HCT116 (cell line): Measurements from ENCODE around the gene ARFGEF3. TPM values are rescaled to one million over a fixed set of nuclear protein-coding genes. Genes with fewer than 3 reads are reported as not detected.

Experiments
- ATAC-seq: fragments of 200-7000 bp; cut with Tn5 transposase; 2 replicates; pipeline ENCODE4 v1.9.1; 2020; ENCODE audit warnings: mild to moderate bottlenecking, moderate library complexity
- BruUV-seq: library from RNA; stranded (reverse); fragments of 400-500 nt; replicated peaks from 2 replicates; lab custom pipeline; 2021; lab: Mats Ljungman, UMichigan
- CTCF ChIA-PET: fragments of 300-600 bp; sonication (Branson Sonifier 250); formaldehyde crosslinking; loops from one replicate; lab custom pipeline; 2021; ENCODE audit warnings: antibody characterized with exemption; lab: Charles Lee
- POLR2A ChIA-PET: fragments of 300-600, 350-600 bp; sonication (Branson Sonifier 250); formaldehyde crosslinking; loops from one replicate; lab custom pipeline; 2021; ENCODE audit warnings: antibody characterized with exemption; lab: Charles Lee
- RAD21 ChIA-PET, 2 experiments: fragments of 300-600 bp; sonication (Branson Sonifier 250); formaldehyde crosslinking; loops; one replicate each; lab custom pipeline; 2023; ENCODE audit warnings: low total read pairs in 2 of 2; ENCODE audit not compliant: uncharacterized antibody in 2 of 2, unreplicated experiment in 2 of 2, low non-redundant PET in 1 of 2; lab: Charles Lee
- DNase-seq: peaks from one replicate; pipeline ENCODE4 v3.0.0-alpha.2; 2010; ENCODE audit warnings: low read depth, low spot score
- H2AFZ ChIP-seq: fragments of 200-600 bp; shearing (Covaris generic), sonication (generic); 2 replicates; pipeline ENCODE4 v1.6.1; 2017; ENCODE audit warnings: low read depth, mixed run types, mixed read lengths, antibody characterized with exemption, low read length; ENCODE audit not compliant: poor library complexity, severe bottlenecking
- H3K27ac ChIP-seq: 2 replicates; pipeline ENCODE4 v1.5.1; 2012; ENCODE audit warnings: low read depth, low read length
- H3K27me3 ChIP-seq: fragments of 200-600 bp; sonication (generic); 2 replicates; pipeline ENCODE4 v1.6.1; 2016; ENCODE audit warnings: mixed run types, low read length, mixed read lengths; ENCODE audit not compliant: insufficient read depth
- H3K36me3 ChIP-seq, 2 experiments: fragments of 200-500 bp in 1 of 2; fragments of 200-600 bp in 1 of 2; sonication (Bioruptor generic) in 1 of 2; sonication (generic) in 1 of 2; 2 replicates each; pipeline versions ENCODE4 v1.5.1 to v1.6.1; 2014 to 2016; ENCODE audit warnings: low read length in 2 of 2, inconsistent platforms in 1 of 2, mixed read lengths in 1 of 2, mixed run types in 1 of 2; ENCODE audit not compliant: insufficient read depth in 2 of 2, control insufficient read depth in 1 of 2
- H3K4me1 ChIP-seq, 2 experiments: fragments of 200-600 bp in 1 of 2; sonication (generic) in 1 of 2; 2 replicates each; pipeline versions ENCODE4 v1.5.1 to v1.6.1; 2012 to 2017; ENCODE audit warnings: low read length in 2 of 2, inconsistent platforms in 1 of 2, mild to moderate bottlenecking in 1 of 2, mixed read lengths in 1 of 2, mixed run types in 1 of 2, moderate library complexity in 1 of 2; ENCODE audit not compliant: insufficient read depth in 2 of 2, control insufficient read depth in 1 of 2
- H3K4me2 ChIP-seq: fragments of 200-600 bp; sonication (generic); 2 replicates; pipeline ENCODE4 v1.6.1; 2017; ENCODE audit warnings: mixed run types, low read length, mixed read lengths
- H3K4me3 ChIP-seq, 2 experiments: fragments of 200-600 bp in 1 of 2; sonication (generic) in 1 of 2; replicated peaks in 1 of 2; 2 replicates each; pipeline ENCODE4 v1.5.1; 2011 to 2016; ENCODE audit warnings: low read length in 2 of 2, control low read depth in 1 of 2, low read depth in 1 of 2, mild to moderate bottlenecking in 1 of 2, mixed read lengths in 1 of 2, mixed run types in 1 of 2
- H3K79me2 ChIP-seq: fragments of 200-600 bp; sonication (generic); 2 replicates; pipeline ENCODE4 v1.6.1; 2017; ENCODE audit warnings: mild to moderate bottlenecking, mixed run types, low read length, moderate library complexity, mixed read lengths; ENCODE audit not compliant: insufficient read depth
- H3K9ac ChIP-seq: fragments of 200-600 bp; sonication (generic); 2 replicates; pipeline ENCODE4 v1.6.1; 2016; ENCODE audit warnings: low read length, mixed read lengths
- H3K9me2 ChIP-seq: fragments of 200-600 bp; sonication (generic), shearing (Covaris generic); 2 replicates; pipeline ENCODE4 v1.6.1; 2017; ENCODE audit warnings: mixed run types, mild to moderate bottlenecking, moderate library complexity; ENCODE audit not compliant: insufficient read depth
- H3K9me3 ChIP-seq, 2 experiments: fragments of 200-500 bp in 1 of 2; fragments of 200-600 bp in 1 of 2; sonication (Bioruptor generic) in 1 of 2; sonication (generic) in 1 of 2; 2 replicates each; pipeline ENCODE4 v1.6.1; 2014 to 2017; ENCODE audit warnings: low read length in 2 of 2, mixed read lengths in 2 of 2, inconsistent platforms in 1 of 2, low read depth in 1 of 2, mild to moderate bottlenecking in 1 of 2, mixed run types in 1 of 2, moderate library complexity in 1 of 2; ENCODE audit not compliant: control insufficient read depth in 1 of 2, insufficient read depth in 1 of 2
- H4K20me1 ChIP-seq: fragments of 200-600 bp; sonication (generic), shearing (Covaris generic); 2 replicates; pipeline ENCODE4 v1.6.1; 2017; ENCODE audit warnings: mixed run types, mild to moderate bottlenecking, moderate library complexity; ENCODE audit not compliant: insufficient read depth
- CBX3 ChIP-seq: IDR thresholded peaks from 2 replicates; pipeline ENCODE4 v1.6.1; 2012; ENCODE audit warnings: low read depth
- CEBPB ChIP-seq: IDR thresholded peaks from 2 replicates; pipeline ENCODE4 v1.6.1; 2012; ENCODE audit warnings: low read depth
- EGR1 ChIP-seq: IDR thresholded peaks from 2 replicates; pipeline ENCODE4 v1.6.1; 2012; ENCODE audit warnings: low read depth
- ELF1 ChIP-seq: IDR thresholded peaks from 2 replicates; pipeline ENCODE4 v1.6.1; 2012; ENCODE audit warnings: low read depth, borderline replicate concordance
- EZH2 ChIP-seq: fragments of 200-600 bp; sonication (generic); IDR thresholded peaks from 2 replicates; pipeline ENCODE4 v1.6.1; 2017; ENCODE audit warnings: antibody characterized with exemption, mixed run types
- EZH2phosphoT487 ChIP-seq: fragments of 200-600 bp; IDR thresholded peaks from 2 replicates; pipeline ENCODE4 v1.6.1; 2018; ENCODE audit warnings: antibody characterized with exemption, borderline replicate concordance
- FOSL1 ChIP-seq: IDR thresholded peaks from 2 replicates; pipeline ENCODE4 v1.6.1; 2012; ENCODE audit warnings: low read depth
- POLR2AphosphoS5 ChIP-seq: IDR thresholded peaks from 2 replicates; pipeline ENCODE4 v1.6.1; 2011; ENCODE audit warnings: mild to moderate bottlenecking, low read depth, low read length, moderate library complexity
- SIN3A ChIP-seq: IDR thresholded peaks from 2 replicates; pipeline ENCODE4 v1.6.1; 2012; ENCODE audit warnings: low read depth
- TCF7L2 ChIP-seq: IDR thresholded peaks from 2 replicates; pipeline ENCODE4 v1.7.0; 2011; ENCODE audit warnings: borderline replicate concordance, inconsistent platforms; ENCODE audit not compliant: insufficient read depth, insufficient read length; ENCODE audit errors: extremely low read depth
- YY1 ChIP-seq: IDR thresholded peaks from 2 replicates; pipeline ENCODE4 v1.6.1; 2011; ENCODE audit warnings: low read length, low read depth, moderate library complexity, mild to moderate bottlenecking; ENCODE audit not compliant: insufficient replicate concordance; ENCODE audit errors: extremely low read depth
- ZNF274 ChIP-seq: fragments of 200-500 bp; sonication (Bioruptor generic); IDR thresholded peaks from 2 replicates; pipeline ENCODE4 v1.6.1; 2014; ENCODE audit warnings: mild to moderate bottlenecking, low read depth, low read length, inconsistent platforms
- intact Hi-C: fragments of 100-400 bp; cut with micrococcal nuclease; formaldehyde crosslinking; loops from 2 replicates; pipeline ENCODE4 v1.10.0; 2022
- total RNA-seq: library from RNA; stranded (reverse); gene quantifications from one replicate; pipeline ENCODE4 v1.2.1, GENCODE V29; 2021; ENCODE audit not compliant: unreplicated experiment
- TF ChIP-seq, protein P1 (sequence below): IDR thresholded peaks from 2 replicates; pipeline ENCODE4 v1.6.1; 2011; ENCODE audit warnings: mild to moderate bottlenecking, low read length, moderate library complexity; ENCODE audit not compliant: insufficient replicate concordance; ENCODE audit errors: extremely low read depth
- TF ChIP-seq, protein P2 (sequence below): IDR thresholded peaks from 2 replicates; pipeline ENCODE4 v1.6.1; 2012; ENCODE audit warnings: low read depth

The ARFGEF3 gene
- total RNA-seq, 1 experiment from 2014 or later: 3.8 TPM

DNA sequence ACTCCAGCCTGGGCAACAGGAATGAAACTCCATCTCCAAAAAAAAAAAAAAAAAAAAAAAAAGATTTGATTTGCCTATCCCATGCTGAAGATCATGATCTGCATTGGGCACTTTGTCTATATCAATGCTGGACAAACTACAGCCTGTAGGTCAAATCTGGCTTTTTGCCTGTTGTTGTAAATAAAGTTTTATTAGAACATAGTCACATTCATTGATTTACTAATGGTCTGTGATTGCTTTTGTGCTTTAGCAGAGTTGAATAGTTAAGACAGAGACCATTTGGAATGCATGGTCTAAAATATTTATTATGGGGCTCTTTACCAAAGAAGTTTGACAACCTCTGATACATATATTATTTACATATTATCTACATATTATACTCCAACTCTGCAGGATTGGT is 42.6 kb downstream of the ARFGEF3 start:
- RAD21 ChIA-PET: no interaction called here
- CTCF ChIA-PET: no interaction called here
- ATAC-seq (no peak), DNase-seq (no peak)
- BruUV-seq: no TSS peak
- POLR2A ChIA-PET: no interaction called here
- Histone ChIP-seq H3K4me1 (no peaks in the 10 kb centered on the region), H3K9me2 (no peaks in the 10 kb centered on the region), H3K79me2 (no peaks in the 10 kb centered on the region), H3K4me2 (no peak overlapping the region), H3K4me3 (no peak overlapping the region), H2AFZ (no peak overlapping the region), H3K36me3 (no peaks in the 10 kb centered on the region), H3K27me3 (no peaks in the 10 kb centered on the region), H4K20me1 (no peaks in the 10 kb centered on the region), H3K9me3 (no peaks in the 10 kb centered on the region), H3K9ac (no peak overlapping the region), H3K27ac (no peak overlapping the region)
- intact Hi-C loops: no loop called here
- TF ChIP-seq CEBPB (no peak), FOSL1 (no peak), YY1 (no peak), TCF7L2 (no peak), SIN3A (no peak), EGR1 (no peak), ZNF274 (no peak), CBX3 (no peak), EZH2 (no peak), ELF1 (no peak), EZH2phosphoT487 (no peak), POLR2AphosphoS5 (no peak)
- TF ChIP-seq, protein P1, sequence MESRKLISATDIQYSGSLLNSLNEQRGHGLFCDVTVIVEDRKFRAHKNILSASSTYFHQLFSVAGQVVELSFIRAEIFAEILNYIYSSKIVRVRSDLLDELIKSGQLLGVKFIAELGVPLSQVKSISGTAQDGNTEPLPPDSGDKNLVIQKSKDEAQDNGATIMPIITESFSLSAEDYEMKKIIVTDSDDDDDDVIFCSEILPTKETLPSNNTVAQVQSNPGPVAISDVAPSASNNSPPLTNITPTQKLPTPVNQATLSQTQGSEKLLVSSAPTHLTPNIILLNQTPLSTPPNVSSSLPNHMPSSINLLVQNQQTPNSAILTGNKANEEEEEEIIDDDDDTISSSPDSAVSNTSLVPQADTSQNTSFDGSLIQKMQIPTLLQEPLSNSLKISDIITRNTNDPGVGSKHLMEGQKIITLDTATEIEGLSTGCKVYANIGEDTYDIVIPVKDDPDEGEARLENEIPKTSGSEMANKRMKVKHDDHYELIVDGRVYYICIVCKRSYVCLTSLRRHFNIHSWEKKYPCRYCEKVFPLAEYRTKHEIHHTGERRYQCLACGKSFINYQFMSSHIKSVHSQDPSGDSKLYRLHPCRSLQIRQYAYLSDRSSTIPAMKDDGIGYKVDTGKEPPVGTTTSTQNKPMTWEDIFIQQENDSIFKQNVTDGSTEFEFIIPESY: no peak
- TF ChIP-seq, protein P2, sequence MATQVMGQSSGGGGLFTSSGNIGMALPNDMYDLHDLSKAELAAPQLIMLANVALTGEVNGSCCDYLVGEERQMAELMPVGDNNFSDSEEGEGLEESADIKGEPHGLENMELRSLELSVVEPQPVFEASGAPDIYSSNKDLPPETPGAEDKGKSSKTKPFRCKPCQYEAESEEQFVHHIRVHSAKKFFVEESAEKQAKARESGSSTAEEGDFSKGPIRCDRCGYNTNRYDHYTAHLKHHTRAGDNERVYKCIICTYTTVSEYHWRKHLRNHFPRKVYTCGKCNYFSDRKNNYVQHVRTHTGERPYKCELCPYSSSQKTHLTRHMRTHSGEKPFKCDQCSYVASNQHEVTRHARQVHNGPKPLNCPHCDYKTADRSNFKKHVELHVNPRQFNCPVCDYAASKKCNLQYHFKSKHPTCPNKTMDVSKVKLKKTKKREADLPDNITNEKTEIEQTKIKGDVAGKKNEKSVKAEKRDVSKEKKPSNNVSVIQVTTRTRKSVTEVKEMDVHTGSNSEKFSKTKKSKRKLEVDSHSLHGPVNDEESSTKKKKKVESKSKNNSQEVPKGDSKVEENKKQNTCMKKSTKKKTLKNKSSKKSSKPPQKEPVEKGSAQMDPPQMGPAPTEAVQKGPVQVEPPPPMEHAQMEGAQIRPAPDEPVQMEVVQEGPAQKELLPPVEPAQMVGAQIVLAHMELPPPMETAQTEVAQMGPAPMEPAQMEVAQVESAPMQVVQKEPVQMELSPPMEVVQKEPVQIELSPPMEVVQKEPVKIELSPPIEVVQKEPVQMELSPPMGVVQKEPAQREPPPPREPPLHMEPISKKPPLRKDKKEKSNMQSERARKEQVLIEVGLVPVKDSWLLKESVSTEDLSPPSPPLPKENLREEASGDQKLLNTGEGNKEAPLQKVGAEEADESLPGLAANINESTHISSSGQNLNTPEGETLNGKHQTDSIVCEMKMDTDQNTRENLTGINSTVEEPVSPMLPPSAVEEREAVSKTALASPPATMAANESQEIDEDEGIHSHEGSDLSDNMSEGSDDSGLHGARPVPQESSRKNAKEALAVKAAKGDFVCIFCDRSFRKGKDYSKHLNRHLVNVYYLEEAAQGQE: no peak
